ENCODE results near the gene PDE2A.

GRCh38 chr11:72618803-72619202 lies 55.4 kb downstream of the PDE2A start:
- no peak for TF ChIP-seq CTCF (IDR thresholded peaks at IDR 0.05; ENCODE audit: poor library complexity)
- TF ChIP-seq EZH2 (IDR thresholded peaks at IDR 0.05; ENCODE audit: borderline replicate concordance): no peak
